Lung (tissue), 12 donors: ENCODE measurements around the gene TBC1D22A. TPM values are rescaled to one million over a fixed set of nuclear protein-coding genes. Genes with fewer than 3 reads are reported as not detected.

Experiments used
- ATAC-seq: fragments of 200-7000 bp; cut with Tn5 transposase; one replicate; pipeline ENCODE4 v1.9.1; 2020; ENCODE audit warnings: moderate number of reproducible peaks; ENCODE audit not compliant: insufficient read depth, low FRiP score
- DNase-seq, 3 donors: peaks; one replicate each; pipeline ENCODE4 v3.0.0-alpha.2; 2013 to 2017
- H3K27ac ChIP-seq, 2 donors: one replicate each; pipeline ENCODE4 v1.5.1; 2013; ENCODE audit warnings: mild to moderate bottlenecking in 2 of 2, moderate library complexity in 2 of 2, control low read depth in 1 of 2, inconsistent platforms in 1 of 2, low read depth in 1 of 2, low read length in 1 of 2
- H3K27me3 ChIP-seq, 3 donors: one replicate each; pipeline ENCODE4 v1.5.1; 2013; ENCODE audit warnings: low read length in 2 of 3; ENCODE audit not compliant: control insufficient read depth in 3 of 3, insufficient read depth in 3 of 3
- H3K36me3 ChIP-seq, 4 donors: one replicate each; pipeline ENCODE4 v1.5.1; 2013; ENCODE audit warnings: low read length in 4 of 4, mild to moderate bottlenecking in 1 of 4, moderate library complexity in 1 of 4; ENCODE audit not compliant: control insufficient read depth in 4 of 4, insufficient read depth in 4 of 4
- H3K4me1 ChIP-seq, 5 donors: one replicate each; pipeline ENCODE4 v1.5.1; 2013; ENCODE audit warnings: low read length in 5 of 5, mild to moderate bottlenecking in 2 of 5, moderate library complexity in 1 of 5; ENCODE audit not compliant: control insufficient read depth in 5 of 5, insufficient read depth in 5 of 5
- H3K4me3 ChIP-seq: one replicate; pipeline ENCODE4 v1.5.1; 2013; ENCODE audit warnings: mild to moderate bottlenecking, control low read depth, moderate library complexity
- H3K9ac ChIP-seq, 2 donors: one replicate each; pipeline ENCODE4 v1.5.1; 2013; ENCODE audit warnings: low read length in 2 of 2, control low read depth in 1 of 2; ENCODE audit not compliant: insufficient read depth in 1 of 2
- H3K9me3 ChIP-seq, 4 donors: one replicate each; pipeline ENCODE4 v1.5.1; 2013; ENCODE audit warnings: low read length in 3 of 4, mild to moderate bottlenecking in 1 of 4, moderate library complexity in 1 of 4; ENCODE audit not compliant: control insufficient read depth in 4 of 4, insufficient read depth in 3 of 4
- WGBS, 2 donors: extraction: QIAGEN DNeasy Blood & Tissue Kit; methylation state at CpG; one replicate each; pipeline ENCODE4 v1.1.7; 2013; 5-methylcytosine and 5-hydroxymethylcytosine counted together
- polyA plus RNA-seq, 2 donors: library from polyadenylated mRNA; stranded (reverse); fragments of 200-250 nt; gene quantifications; one replicate each; pipeline ENCODE4 v1.2.1, GENCODE V29; 2013
- total RNA-seq, 2 donors: library from RNA; depleted of rRNA in 1 of 2; stranded (reverse); fragments of >200 nt in 1 of 2; gene quantifications; one replicate each; pipeline ENCODE4 v1.2.1, GENCODE V29; 2014 to 2021
- TF ChIP-seq, protein P1 (sequence below): IDR thresholded peaks from 2 replicates; pipeline ENCODE4 v1.5.1; 2012; ENCODE audit warnings: mild to moderate bottlenecking; ENCODE audit errors: control extremely low read depth, extremely low read depth
- donor health status: control.
- donor health status: control.
- donor health status: Bipolar disorder and iron deficiency.
- donor health status: healthy.
- donor health status: DM: yes; HTN: yes; CAD: no.

Gene TBC1D22A
- total and polyA plus RNA-seq, 4 donors = 20.2 to 38.4 (median 21.0) TPM

GRCh38 chr22:47178339-47178738 is 415.9 kb downstream of the TBC1D22A start:
- Histone ChIP-seq H3K27me3 (no peaks in the 10 kb centered on the region), H3K9ac (no peak overlapping the region), H3K4me1 (peaks cover 0 to 22% (median 5%) of the 10 kb centered on the region in 5 donors), H3K9me3 (no peaks in the 10 kb centered on the region), H3K36me3 (peaks cover 0 to 6% (median 0%) of the 10 kb centered on the region in 4 donors), H3K27ac (no peak overlapping the region), H3K4me3 (no peak overlapping the region)
- TF ChIP-seq, protein P1, sequence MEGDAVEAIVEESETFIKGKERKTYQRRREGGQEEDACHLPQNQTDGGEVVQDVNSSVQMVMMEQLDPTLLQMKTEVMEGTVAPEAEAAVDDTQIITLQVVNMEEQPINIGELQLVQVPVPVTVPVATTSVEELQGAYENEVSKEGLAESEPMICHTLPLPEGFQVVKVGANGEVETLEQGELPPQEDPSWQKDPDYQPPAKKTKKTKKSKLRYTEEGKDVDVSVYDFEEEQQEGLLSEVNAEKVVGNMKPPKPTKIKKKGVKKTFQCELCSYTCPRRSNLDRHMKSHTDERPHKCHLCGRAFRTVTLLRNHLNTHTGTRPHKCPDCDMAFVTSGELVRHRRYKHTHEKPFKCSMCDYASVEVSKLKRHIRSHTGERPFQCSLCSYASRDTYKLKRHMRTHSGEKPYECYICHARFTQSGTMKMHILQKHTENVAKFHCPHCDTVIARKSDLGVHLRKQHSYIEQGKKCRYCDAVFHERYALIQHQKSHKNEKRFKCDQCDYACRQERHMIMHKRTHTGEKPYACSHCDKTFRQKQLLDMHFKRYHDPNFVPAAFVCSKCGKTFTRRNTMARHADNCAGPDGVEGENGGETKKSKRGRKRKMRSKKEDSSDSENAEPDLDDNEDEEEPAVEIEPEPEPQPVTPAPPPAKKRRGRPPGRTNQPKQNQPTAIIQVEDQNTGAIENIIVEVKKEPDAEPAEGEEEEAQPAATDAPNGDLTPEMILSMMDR = no peak
- 96 to 98% methylated on average over 5 of the region's 5 CpGs for WGBS, 2 donors
- peak in 1 of 3 donors; percentile 7 for DNase-seq
- ATAC-seq = no peak

DNA sequence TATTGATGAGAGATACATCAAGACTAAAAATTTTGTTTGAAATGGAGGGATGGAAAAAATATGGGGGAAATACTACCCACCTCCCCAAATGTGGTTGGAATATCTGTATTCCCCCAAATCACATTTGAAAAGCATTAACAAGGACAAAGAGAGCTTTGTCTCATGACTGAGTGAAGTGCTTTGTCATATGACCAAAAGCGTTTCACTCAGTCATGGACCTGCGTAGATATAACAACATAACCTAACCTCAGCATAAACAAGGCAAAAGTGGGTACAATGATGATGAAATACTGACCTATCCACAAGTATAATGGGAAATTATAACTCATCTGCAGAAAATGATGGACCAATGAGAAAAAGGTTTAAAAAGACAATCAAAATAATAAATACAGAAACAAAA is 418.3 kb downstream of the TBC1D22A start:
- ATAC-seq = no peak
- WGBS, 2 donors = 87 to 92% methylated on average over 2 of the region's 2 CpGs
- no peak overlapping the region for H3K27ac ChIP-seq
- peaks cover 0 to 6% (median 0%) of the 10 kb centered on the region in 4 donors for H3K36me3 ChIP-seq
- H3K4me1 ChIP-seq = peaks cover 0 to 2% (median under 1%) of the 10 kb centered on the region in 5 donors
- peaks cover 0 to 2% (median 0%) of the 10 kb centered on the region in 4 donors for H3K9me3 ChIP-seq
- no peak for DNase-seq
- no peak overlapping the region for H3K9ac ChIP-seq
- H3K27me3 ChIP-seq = no peaks in the 10 kb centered on the region
- TF ChIP-seq, protein P1 = no peak
- H3K4me3 ChIP-seq = no peak overlapping the region

DNA sequence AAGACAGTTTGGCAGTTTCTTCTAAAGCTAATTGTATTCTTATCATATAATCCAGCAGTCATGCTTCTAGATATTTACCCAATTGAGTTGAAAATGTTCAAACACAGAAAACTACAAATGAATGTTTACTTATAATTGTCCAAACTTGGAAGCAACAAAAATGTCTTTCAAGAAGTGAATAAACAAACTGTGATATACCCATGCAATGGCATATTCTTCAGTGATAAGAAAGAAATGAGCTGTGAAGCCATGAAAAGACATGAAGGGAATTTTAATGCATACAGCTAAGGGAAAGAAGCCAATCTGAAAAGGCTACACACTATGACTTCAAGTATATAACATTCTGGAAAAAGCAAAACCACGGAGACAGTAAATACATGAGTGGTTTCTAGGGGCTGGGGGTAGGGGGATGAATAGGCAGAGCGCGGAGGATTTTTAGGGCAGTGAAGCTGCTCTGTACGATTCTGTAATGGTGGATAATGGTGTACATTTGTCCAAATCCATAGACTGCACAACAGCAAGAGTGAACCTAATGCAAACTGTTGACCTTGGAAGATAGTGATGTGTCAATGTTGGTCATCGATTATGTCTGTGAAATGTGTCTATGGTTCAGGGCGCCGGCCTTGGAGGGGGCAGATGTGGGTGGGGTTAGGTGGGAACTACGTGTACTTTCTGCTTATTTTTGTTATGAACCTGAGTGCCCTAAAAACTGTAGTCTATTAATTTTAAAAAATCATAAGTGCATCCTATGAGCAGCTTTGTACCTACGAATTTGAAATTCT is 424.9 kb downstream of the TBC1D22A start:
- TF ChIP-seq, protein P1 = no peak
- H3K4me1 ChIP-seq = peaks cover 0 to 27% (median 3%) of the 10 kb centered on the region in 5 donors
- 82 to 86% methylated on average over 9 of the region's 9 CpGs for WGBS, 2 donors
- DNase-seq (peak; percentile 49 to 96 (median 96)), ATAC-seq (no peak)
- H3K36me3 ChIP-seq = no peaks in the 10 kb centered on the region
- H3K9ac ChIP-seq = no peak overlapping the region
- H3K27me3 ChIP-seq = no peaks in the 10 kb centered on the region
- peaks cover 0 to 3% (median 1%) of the 10 kb centered on the region in 4 donors for H3K9me3 ChIP-seq
- no peak overlapping the region for H3K27ac ChIP-seq
- H3K4me3 ChIP-seq = no peak overlapping the region
